ENCODE results near the gene WDFY4.
"Not testable (repeated sequence)": the region's sequence is repeated elsewhere in the genome, so short reads cannot be mapped to it uniquely, and the experiment has no call there.

Gene WDFY4

DNA sequence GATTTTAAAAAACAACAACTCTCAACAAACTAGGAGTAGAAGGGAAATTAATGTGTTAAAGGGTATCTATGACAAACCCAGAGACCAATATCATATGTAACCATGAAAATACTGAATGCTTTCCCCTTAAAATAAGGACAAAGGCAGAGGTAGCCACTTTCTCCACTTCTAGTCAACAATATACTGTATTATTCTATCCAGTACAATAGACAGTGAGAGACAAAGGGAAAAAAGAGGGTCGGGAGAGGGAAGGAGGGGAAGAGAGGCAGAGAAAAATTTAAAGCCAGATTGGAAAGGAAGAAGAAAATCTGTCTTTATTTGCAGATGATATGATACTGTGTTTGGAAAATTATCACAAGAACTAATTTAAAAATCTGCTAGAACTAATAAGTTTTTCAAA, 39.1 kb upstream of the WDFY4 start:
- H3K9ac ChIP-seq (ENCODE audit: low read length): no peak overlapping the region
- no peak for TF ChIP-seq EZH2phosphoT487 (conservative IDR thresholded peaks at IDR 0.05; ENCODE audit: low read length)
- TF ChIP-seq, protein P1, sequence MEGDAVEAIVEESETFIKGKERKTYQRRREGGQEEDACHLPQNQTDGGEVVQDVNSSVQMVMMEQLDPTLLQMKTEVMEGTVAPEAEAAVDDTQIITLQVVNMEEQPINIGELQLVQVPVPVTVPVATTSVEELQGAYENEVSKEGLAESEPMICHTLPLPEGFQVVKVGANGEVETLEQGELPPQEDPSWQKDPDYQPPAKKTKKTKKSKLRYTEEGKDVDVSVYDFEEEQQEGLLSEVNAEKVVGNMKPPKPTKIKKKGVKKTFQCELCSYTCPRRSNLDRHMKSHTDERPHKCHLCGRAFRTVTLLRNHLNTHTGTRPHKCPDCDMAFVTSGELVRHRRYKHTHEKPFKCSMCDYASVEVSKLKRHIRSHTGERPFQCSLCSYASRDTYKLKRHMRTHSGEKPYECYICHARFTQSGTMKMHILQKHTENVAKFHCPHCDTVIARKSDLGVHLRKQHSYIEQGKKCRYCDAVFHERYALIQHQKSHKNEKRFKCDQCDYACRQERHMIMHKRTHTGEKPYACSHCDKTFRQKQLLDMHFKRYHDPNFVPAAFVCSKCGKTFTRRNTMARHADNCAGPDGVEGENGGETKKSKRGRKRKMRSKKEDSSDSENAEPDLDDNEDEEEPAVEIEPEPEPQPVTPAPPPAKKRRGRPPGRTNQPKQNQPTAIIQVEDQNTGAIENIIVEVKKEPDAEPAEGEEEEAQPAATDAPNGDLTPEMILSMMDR (IDR thresholded peaks at IDR 0.05; ENCODE audit: insufficient read depth, low read length, poor library complexity, severe bottlenecking): no peak
- H3K79me2 ChIP-seq (ENCODE audit: insufficient read depth, low read length): no peaks in the 10 kb centered on the region
- H4K20me1 ChIP-seq (ENCODE audit: low read depth, low read length): no peaks in the 10 kb centered on the region
- H3K36me3 ChIP-seq (ENCODE audit: low read length): peaks cover 5% of the 10 kb centered on the region; the same call in 1 of the 2 replicates
- H3K4me2 ChIP-seq (ENCODE audit: low read depth, low read length, poor library complexity, severe bottlenecking): no peak overlapping the region
- H3F3A ChIP-seq (ENCODE audit: insufficient read depth): no peaks in the 10 kb centered on the region
- H3K4me3 ChIP-seq (ENCODE audit: insufficient read depth, low read length, poor library complexity, severe bottlenecking): no peak overlapping the region
- no peaks in the 10 kb centered on the region for H3K9me2 ChIP-seq (replicated peaks; ENCODE audit: insufficient read depth, low read length)
- H3K9me3 ChIP-seq (ENCODE audit: insufficient read depth, low read length): no peaks in the 10 kb centered on the region
- H3K27ac ChIP-seq (ENCODE audit: low read depth, low read length): no peak overlapping the region
- no peaks in the 10 kb centered on the region for H3K27me3 ChIP-seq (ENCODE audit: low read length)
- H2AFZ ChIP-seq (ENCODE audit: low read depth, low read length, severe bottlenecking): no peak overlapping the region

GRCh38 chr10:48647073-48647472, 37.6 kb upstream of the WDFY4 start:
- H3F3A ChIP-seq (ENCODE audit: insufficient read depth); H4K20me1 ChIP-seq (ENCODE audit: low read depth, low read length); H3K36me3 ChIP-seq (ENCODE audit: low read length); H2AFZ ChIP-seq (ENCODE audit: low read depth, low read length, severe bottlenecking); H3K4me2 ChIP-seq (ENCODE audit: low read depth, low read length, poor library complexity, severe bottlenecking); H3K4me3 ChIP-seq (ENCODE audit: insufficient read depth, low read length, poor library complexity, severe bottlenecking); H3K79me2 ChIP-seq (ENCODE audit: insufficient read depth, low read length); H3K27me3 ChIP-seq (ENCODE audit: low read length); H3K27ac ChIP-seq (ENCODE audit: low read depth, low read length); H3K9me3 ChIP-seq (ENCODE audit: insufficient read depth, low read length); H3K9me2 ChIP-seq (replicated peaks; ENCODE audit: insufficient read depth, low read length); H3K9ac ChIP-seq (ENCODE audit: low read length): not testable (repeated sequence)

- no peaks in the 10 kb centered on the region for H4K20me1 ChIP-seq (ENCODE audit: low read depth, low read length)
- no peak overlapping the region for H3K9ac ChIP-seq (ENCODE audit: low read length)
- H3K4me3 ChIP-seq (ENCODE audit: insufficient read depth, low read length, poor library complexity, severe bottlenecking): no peak overlapping the region
- no peaks in the 10 kb centered on the region for H3K79me2 ChIP-seq (ENCODE audit: insufficient read depth, low read length)
- no peak overlapping the region for H2AFZ ChIP-seq (ENCODE audit: low read depth, low read length, severe bottlenecking)
- TF ChIP-seq, protein P1 (IDR thresholded peaks at IDR 0.05; ENCODE audit: insufficient read depth, low read length, poor library complexity, severe bottlenecking): no peak
- no peak for TF ChIP-seq EZH2phosphoT487 (conservative IDR thresholded peaks at IDR 0.05; ENCODE audit: low read length)
- no peaks in the 10 kb centered on the region for H3K27me3 ChIP-seq (ENCODE audit: low read length)
- no peaks in the 10 kb centered on the region for H3K36me3 ChIP-seq (ENCODE audit: low read length)
- H3K9me3 ChIP-seq (ENCODE audit: insufficient read depth, low read length): no peaks in the 10 kb centered on the region
- H3F3A ChIP-seq (ENCODE audit: insufficient read depth): no peaks in the 10 kb centered on the region
- H3K4me2 ChIP-seq (ENCODE audit: low read depth, low read length, poor library complexity, severe bottlenecking): no peak overlapping the region
- H3K9me2 ChIP-seq (replicated peaks; ENCODE audit: insufficient read depth, low read length): no peaks in the 10 kb centered on the region
- no peak overlapping the region for H3K27ac ChIP-seq (ENCODE audit: low read depth, low read length)
Observed at GRCh38 chr10:48648172-48648942, 36.3 kb upstream of the WDFY4 start.

GRCh38 chr10:48649349-48649944, 35.2 kb upstream of the WDFY4 start:
- no peaks in the 10 kb centered on the region for H3K27me3 ChIP-seq (ENCODE audit: low read length)
- no peaks in the 10 kb centered on the region for H3K9me3 ChIP-seq (ENCODE audit: insufficient read depth, low read length)
- H3K9me2 ChIP-seq (replicated peaks; ENCODE audit: insufficient read depth, low read length): no peaks in the 10 kb centered on the region
- no peaks in the 10 kb centered on the region for H3K36me3 ChIP-seq (ENCODE audit: low read length)
- no peak for TF ChIP-seq EZH2phosphoT487 (conservative IDR thresholded peaks at IDR 0.05; ENCODE audit: low read length)
- TF ChIP-seq, protein P1 (IDR thresholded peaks at IDR 0.05; ENCODE audit: insufficient read depth, low read length, poor library complexity, severe bottlenecking): no peak
- no peak overlapping the region for H3K27ac ChIP-seq (ENCODE audit: low read depth, low read length)
- H3K4me2 ChIP-seq (ENCODE audit: low read depth, low read length, poor library complexity, severe bottlenecking): no peak overlapping the region
- H3F3A ChIP-seq (ENCODE audit: insufficient read depth): no peaks in the 10 kb centered on the region
- no peak overlapping the region for H3K9ac ChIP-seq (ENCODE audit: low read length)
- H3K79me2 ChIP-seq (ENCODE audit: insufficient read depth, low read length): no peaks in the 10 kb centered on the region
- H3K4me3 ChIP-seq (ENCODE audit: insufficient read depth, low read length, poor library complexity, severe bottlenecking): no peak overlapping the region
- no peak overlapping the region for H2AFZ ChIP-seq (ENCODE audit: low read depth, low read length, severe bottlenecking)
- no peaks in the 10 kb centered on the region for H4K20me1 ChIP-seq (ENCODE audit: low read depth, low read length)
